ENCODE results near the gene KLHL11. TPM values are rescaled to one million over a fixed set of nuclear protein-coding genes. Genes with fewer than 3 reads are reported as not detected.

KLHL11 gene
- total and polyA plus RNA-seq, 2 experiments from 2014 or later: 12.5 to 28.5 TPM

GRCh38 chr17:41818024-41818423, 47.2 kb downstream of the KLHL11 start:
- WGBS, 2 experiments (ENCODE audit: low coverage in 1 of 2, low lambda C conversion rate in 2 of 2, missing lambda C conversion rate in 2 of 2): 93 to 94% methylated on average over 15 to 20 of the region's 20 CpGs
- Histone ChIP-seq H3K4me1 (ENCODE audit: insufficient read depth) (peaks cover 15% of the 10 kb centered on the region), H3K27me3 (replicated peaks; ENCODE audit: insufficient read depth) (no peaks in the 10 kb centered on the region)

GRCh38 chr17:41816637-41817320, 48.4 kb downstream of the KLHL11 start:
- no peaks in the 10 kb centered on the region for H3K9me3 ChIP-seq (ENCODE audit: low read depth)
- H3K9ac ChIP-seq: no peak overlapping the region
- no peak for TF ChIP-seq EZH2phosphoT487 (IDR thresholded peaks at IDR 0.05; ENCODE audit: insufficient read depth, low read depth)
- peaks cover 15% of the 10 kb centered on the region for H3K4me1 ChIP-seq (ENCODE audit: insufficient read depth)
- 92 to 96% methylated on average over 23 of the region's 23 CpGs for WGBS, 2 experiments (ENCODE audit: low coverage in 1 of 2, low lambda C conversion rate in 2 of 2, missing lambda C conversion rate in 2 of 2)
- peaks cover 61% of the 10 kb centered on the region for H3K79me2 ChIP-seq (ENCODE audit: insufficient read depth)
- H3K27me3 ChIP-seq (replicated peaks; ENCODE audit: insufficient read depth): no peaks in the 10 kb centered on the region
- no peak for DNase-seq
- no peak overlapping the region for H3K4me2 ChIP-seq (ENCODE audit: unreplicated experiment)
- in situ Hi-C loops (cut with MboI): no loop called here
- no peak overlapping the region for H3K4me3 ChIP-seq
- H3K36me3 ChIP-seq (ENCODE audit: low read depth): peaks cover 13% of the 10 kb centered on the region; the same call in 1 of the 2 replicates
- no peaks in the 10 kb centered on the region for H3K9me2 ChIP-seq (ENCODE audit: insufficient read depth)
- H3K27ac ChIP-seq: no peak overlapping the region
- H2AFZ ChIP-seq: no peak overlapping the region
- H4K20me1 ChIP-seq (ENCODE audit: insufficient read depth): peaks cover 9% of the 10 kb centered on the region; the same call in 1 of the 2 replicates
- H3F3A ChIP-seq (ENCODE audit: insufficient read depth): 0 out of 2 replicates have a peak, but pooled peaks cover 9% of the 10 kb centered on the region

More at GRCh38 chr17:41818024-41818423, 47.2 kb downstream of the KLHL11 start:
- in situ Hi-C loops (cut with MboI): no loop called here
- H4K20me1 ChIP-seq (ENCODE audit: insufficient read depth): peaks cover 9% of the 10 kb centered on the region; the same call in 1 of the 2 replicates
- peaks cover 56% of the 10 kb centered on the region for H3K79me2 ChIP-seq (ENCODE audit: insufficient read depth)
- H3K4me3 ChIP-seq: no peak overlapping the region
- peaks cover 17% of the 10 kb centered on the region; the same call in 1 of the 2 replicates for H3F3A ChIP-seq (ENCODE audit: insufficient read depth)
- H3K27ac ChIP-seq: no peak overlapping the region
- peaks cover 13% of the 10 kb centered on the region; the same call in 1 of the 2 replicates for H3K36me3 ChIP-seq (ENCODE audit: low read depth)
- H2AFZ ChIP-seq: no peak overlapping the region
- H3K9ac ChIP-seq: no peak overlapping the region
- no peak for TF ChIP-seq EZH2phosphoT487 (IDR thresholded peaks at IDR 0.05; ENCODE audit: insufficient read depth, low read depth)
- no peak for TF ChIP-seq EZH2 (IDR thresholded peaks at IDR 0.05; ENCODE audit: insufficient read depth, poor library complexity, severe bottlenecking)
- no peak overlapping the region for H3K4me2 ChIP-seq (ENCODE audit: unreplicated experiment)
- no peaks in the 10 kb centered on the region for H3K9me2 ChIP-seq (ENCODE audit: insufficient read depth)
- no peaks in the 10 kb centered on the region for H3K9me3 ChIP-seq (ENCODE audit: low read depth)
- DNase-seq: no peak

GRCh38 chr17:41814195-41814594, 51.0 kb downstream of the KLHL11 start:
- Histone ChIP-seq H3K9ac (peak overlapping the region; percentile 97), H3K79me2 (ENCODE audit: insufficient read depth) (peaks cover 83% of the 10 kb centered on the region), H3K4me2 (ENCODE audit: unreplicated experiment) (peak overlapping the region; percentile 98), H3K27ac (peak overlapping the region; percentile 79), H3K9me3 (ENCODE audit: low read depth) (no peaks in the 10 kb centered on the region), H3K36me3 (ENCODE audit: low read depth) (peaks cover 13% of the 10 kb centered on the region; the same call in 1 of the 2 replicates), H2AFZ (no peak overlapping the region), H3K27me3 (replicated peaks; ENCODE audit: insufficient read depth) (no peaks in the 10 kb centered on the region), H3F3A (ENCODE audit: insufficient read depth) (no peaks in the 10 kb centered on the region), H3K9me2 (ENCODE audit: insufficient read depth) (no peaks in the 10 kb centered on the region), H4K20me1 (ENCODE audit: insufficient read depth) (peaks cover 9% of the 10 kb centered on the region; the same call in 1 of the 2 replicates), H3K4me1 (ENCODE audit: insufficient read depth) (peaks cover 28% of the 10 kb centered on the region), H3K4me3 (peak overlapping the region; percentile 92)
- in situ Hi-C loops (cut with MboI): no loop called here
- peak; percentile 64 for DNase-seq
- WGBS, 2 experiments (ENCODE audit: low coverage in 1 of 2, low lambda C conversion rate in 2 of 2, missing lambda C conversion rate in 2 of 2): 8 to 19% methylated on average over 1 of the region's 1 CpG
- TF ChIP-seq EZH2 (IDR thresholded peaks at IDR 0.05; ENCODE audit: insufficient read depth, poor library complexity, severe bottlenecking) (no peak), EZH2phosphoT487 (IDR thresholded peaks at IDR 0.05; ENCODE audit: insufficient read depth, low read depth) (no peak)

- H2AFZ ChIP-seq: peak overlapping the region; percentile 87
- no peaks in the 10 kb centered on the region for H3K9me3 ChIP-seq (ENCODE audit: low read depth)
- H3K4me1 ChIP-seq (ENCODE audit: insufficient read depth): peaks cover 28% of the 10 kb centered on the region
- H3K79me2 ChIP-seq (ENCODE audit: insufficient read depth): peaks cover 88% of the 10 kb centered on the region
- peaks cover 13% of the 10 kb centered on the region; the same call in 1 of the 2 replicates for H3K36me3 ChIP-seq (ENCODE audit: low read depth)
- no peaks in the 10 kb centered on the region for H3F3A ChIP-seq (ENCODE audit: insufficient read depth)
- peak overlapping the region; percentile 97 for H3K9ac ChIP-seq
- H3K27ac ChIP-seq: peak overlapping the region; percentile 79
- 10 to 13% methylated on average over 9 of the region's 9 CpGs for WGBS, 2 experiments (ENCODE audit: low coverage in 1 of 2, low lambda C conversion rate in 2 of 2, missing lambda C conversion rate in 2 of 2)
- no peaks in the 10 kb centered on the region for H3K9me2 ChIP-seq (ENCODE audit: insufficient read depth)
- peak; percentile 63 for DNase-seq
- peak overlapping the region; percentile 98 for H3K4me2 ChIP-seq (ENCODE audit: unreplicated experiment)
- H4K20me1 ChIP-seq (ENCODE audit: insufficient read depth): peaks cover 9% of the 10 kb centered on the region; the same call in 1 of the 2 replicates
- H3K27me3 ChIP-seq (replicated peaks; ENCODE audit: insufficient read depth): no peaks in the 10 kb centered on the region
- TF ChIP-seq EZH2 (IDR thresholded peaks at IDR 0.05; ENCODE audit: insufficient read depth, poor library complexity, severe bottlenecking) (no peak), EZH2phosphoT487 (IDR thresholded peaks at IDR 0.05; ENCODE audit: insufficient read depth, low read depth) (no peak)
- in situ Hi-C loops (cut with MboI): no loop called here
- peak overlapping the region; percentile 92 for H3K4me3 ChIP-seq
These were observed 51.5 kb downstream of the KLHL11 start for GRCh38 chr17:41813699-41814124.
